ENCODE measurements around the gene NFIA. TPM values are rescaled to one million over a fixed set of nuclear protein-coding genes. Genes with fewer than 3 reads are reported as not detected.

The NFIA gene
- total and polyA plus RNA-seq, 2 of the 13 experiments (the other 11 are each of a cell fraction or from before 2014, with no cell fraction given) = 14.7 to 28.5 TPM

DNA sequence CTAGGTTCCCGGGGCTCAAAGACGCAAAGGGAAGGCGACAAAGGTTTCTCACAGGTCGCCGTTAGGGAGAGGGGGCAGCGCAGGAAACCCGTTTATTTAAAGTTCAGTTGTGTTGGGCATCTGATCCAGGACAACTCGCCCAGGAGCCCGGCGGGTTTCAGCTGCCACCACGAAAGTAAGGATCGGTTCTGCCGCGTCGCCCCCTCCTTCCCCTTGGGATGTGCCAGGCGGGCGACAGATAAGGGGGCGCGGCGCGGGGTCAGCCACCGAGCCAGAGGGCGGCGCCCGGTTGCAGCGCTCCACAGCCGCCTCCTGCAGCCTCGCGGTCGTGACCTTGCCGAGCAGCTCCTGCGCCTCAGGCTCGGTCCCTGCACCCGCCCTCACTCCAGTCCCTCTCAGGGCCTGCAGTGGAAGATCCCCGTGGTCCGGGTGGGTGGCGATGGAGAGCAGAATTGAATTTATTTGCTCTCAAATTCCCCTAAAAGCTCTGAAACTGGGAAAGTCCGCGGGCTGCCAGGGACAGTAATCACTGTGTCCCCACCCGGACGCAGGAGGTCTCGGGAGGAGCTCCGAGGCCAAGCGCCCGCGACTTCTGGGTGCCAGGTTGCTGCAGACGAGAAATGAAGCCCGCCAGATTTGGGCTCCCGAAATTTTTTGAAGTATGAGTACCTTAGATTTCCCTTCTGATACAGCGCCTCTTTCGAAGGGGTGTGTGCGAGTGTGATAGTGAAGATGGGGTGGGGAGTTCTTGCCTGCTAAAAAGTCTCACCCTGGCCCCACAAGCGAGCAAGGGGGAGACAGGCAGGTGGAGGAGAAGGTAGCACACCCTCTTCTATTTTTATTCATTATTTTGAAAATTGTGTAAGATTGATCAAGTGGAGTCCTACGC lies 28.4 kb upstream of the NFIA start (continued):
- TF ChIP-seq, protein P1, sequence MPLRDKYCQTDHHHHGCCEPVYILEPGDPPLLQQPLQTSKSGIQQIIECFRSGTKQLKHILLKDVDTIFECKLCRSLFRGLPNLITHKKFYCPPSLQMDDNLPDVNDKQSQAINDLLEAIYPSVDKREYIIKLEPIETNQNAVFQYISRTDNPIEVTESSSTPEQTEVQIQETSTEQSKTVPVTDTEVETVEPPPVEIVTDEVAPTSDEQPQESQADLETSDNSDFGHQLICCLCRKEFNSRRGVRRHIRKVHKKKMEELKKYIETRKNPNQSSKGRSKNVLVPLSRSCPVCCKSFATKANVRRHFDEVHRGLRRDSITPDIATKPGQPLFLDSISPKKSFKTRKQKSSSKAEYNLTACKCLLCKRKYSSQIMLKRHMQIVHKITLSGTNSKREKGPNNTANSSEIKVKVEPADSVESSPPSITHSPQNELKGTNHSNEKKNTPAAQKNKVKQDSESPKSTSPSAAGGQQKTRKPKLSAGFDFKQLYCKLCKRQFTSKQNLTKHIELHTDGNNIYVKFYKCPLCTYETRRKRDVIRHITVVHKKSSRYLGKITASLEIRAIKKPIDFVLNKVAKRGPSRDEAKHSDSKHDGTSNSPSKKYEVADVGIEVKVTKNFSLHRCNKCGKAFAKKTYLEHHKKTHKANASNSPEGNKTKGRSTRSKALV (CRISPR knock-in tag; IDR thresholded peaks at IDR 0.05) = peak; percentile 47; the same call in 1 of the 2 replicates
- TF ChIP-seq MAFF (IDR thresholded peaks at IDR 0.05; ENCODE audit: low read depth, low read length) (no peak), DMAP1 (CRISPR knock-in tag; IDR thresholded peaks at IDR 0.05) (no peak), NR2C2 (CRISPR knock-in tag; IDR thresholded peaks at IDR 0.05; ENCODE audit: borderline replicate concordance) (peak; percentile 18; the same call in 1 of the 2 replicates), DPF2 (CRISPR knock-in tag; IDR thresholded peaks at IDR 0.05; ENCODE audit: borderline replicate concordance, low read depth) (no peak), TBX2 (CRISPR knock-in tag; IDR thresholded peaks at IDR 0.05; ENCODE audit: borderline replicate concordance) (peak; percentile 47; the same call in 1 of the 2 replicates), ZNF75D (CRISPR knock-in tag; IDR thresholded peaks at IDR 0.05; ENCODE audit: borderline replicate concordance) (no peak), ZSCAN22 (CRISPR knock-in tag; IDR thresholded peaks at IDR 0.05) (peak; percentile 81; the same call in 1 of the 2 replicates), SAFB2 (CRISPR knock-in tag; IDR thresholded peaks at IDR 0.05; ENCODE audit: borderline replicate concordance, low read depth) (no peak)
- TF ChIP-seq, protein P2, sequence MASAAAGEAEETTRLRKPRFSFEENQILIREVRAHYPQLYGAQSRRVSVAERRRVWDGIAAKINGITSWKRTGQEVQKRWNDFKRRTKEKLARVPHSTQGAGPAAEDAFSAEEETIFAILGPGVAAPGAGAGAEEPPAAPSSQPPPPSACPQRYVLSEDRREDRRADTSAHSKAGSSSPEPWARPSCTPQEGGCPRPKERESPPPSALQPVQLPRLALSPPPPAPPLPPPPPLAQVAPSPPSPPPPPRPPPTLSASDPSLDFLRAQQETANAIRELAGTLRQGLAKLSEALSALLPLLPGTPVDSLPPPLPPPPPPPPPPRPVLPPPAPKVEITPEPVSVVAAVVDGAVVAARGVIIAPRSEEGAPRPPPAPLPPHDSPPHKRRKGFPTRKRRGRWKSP (CRISPR knock-in tag; IDR thresholded peaks at IDR 0.05) = 0 out of 2 replicates have a peak, but pooled peaks have one; percentile 21
- TF ChIP-seq, protein P3, sequence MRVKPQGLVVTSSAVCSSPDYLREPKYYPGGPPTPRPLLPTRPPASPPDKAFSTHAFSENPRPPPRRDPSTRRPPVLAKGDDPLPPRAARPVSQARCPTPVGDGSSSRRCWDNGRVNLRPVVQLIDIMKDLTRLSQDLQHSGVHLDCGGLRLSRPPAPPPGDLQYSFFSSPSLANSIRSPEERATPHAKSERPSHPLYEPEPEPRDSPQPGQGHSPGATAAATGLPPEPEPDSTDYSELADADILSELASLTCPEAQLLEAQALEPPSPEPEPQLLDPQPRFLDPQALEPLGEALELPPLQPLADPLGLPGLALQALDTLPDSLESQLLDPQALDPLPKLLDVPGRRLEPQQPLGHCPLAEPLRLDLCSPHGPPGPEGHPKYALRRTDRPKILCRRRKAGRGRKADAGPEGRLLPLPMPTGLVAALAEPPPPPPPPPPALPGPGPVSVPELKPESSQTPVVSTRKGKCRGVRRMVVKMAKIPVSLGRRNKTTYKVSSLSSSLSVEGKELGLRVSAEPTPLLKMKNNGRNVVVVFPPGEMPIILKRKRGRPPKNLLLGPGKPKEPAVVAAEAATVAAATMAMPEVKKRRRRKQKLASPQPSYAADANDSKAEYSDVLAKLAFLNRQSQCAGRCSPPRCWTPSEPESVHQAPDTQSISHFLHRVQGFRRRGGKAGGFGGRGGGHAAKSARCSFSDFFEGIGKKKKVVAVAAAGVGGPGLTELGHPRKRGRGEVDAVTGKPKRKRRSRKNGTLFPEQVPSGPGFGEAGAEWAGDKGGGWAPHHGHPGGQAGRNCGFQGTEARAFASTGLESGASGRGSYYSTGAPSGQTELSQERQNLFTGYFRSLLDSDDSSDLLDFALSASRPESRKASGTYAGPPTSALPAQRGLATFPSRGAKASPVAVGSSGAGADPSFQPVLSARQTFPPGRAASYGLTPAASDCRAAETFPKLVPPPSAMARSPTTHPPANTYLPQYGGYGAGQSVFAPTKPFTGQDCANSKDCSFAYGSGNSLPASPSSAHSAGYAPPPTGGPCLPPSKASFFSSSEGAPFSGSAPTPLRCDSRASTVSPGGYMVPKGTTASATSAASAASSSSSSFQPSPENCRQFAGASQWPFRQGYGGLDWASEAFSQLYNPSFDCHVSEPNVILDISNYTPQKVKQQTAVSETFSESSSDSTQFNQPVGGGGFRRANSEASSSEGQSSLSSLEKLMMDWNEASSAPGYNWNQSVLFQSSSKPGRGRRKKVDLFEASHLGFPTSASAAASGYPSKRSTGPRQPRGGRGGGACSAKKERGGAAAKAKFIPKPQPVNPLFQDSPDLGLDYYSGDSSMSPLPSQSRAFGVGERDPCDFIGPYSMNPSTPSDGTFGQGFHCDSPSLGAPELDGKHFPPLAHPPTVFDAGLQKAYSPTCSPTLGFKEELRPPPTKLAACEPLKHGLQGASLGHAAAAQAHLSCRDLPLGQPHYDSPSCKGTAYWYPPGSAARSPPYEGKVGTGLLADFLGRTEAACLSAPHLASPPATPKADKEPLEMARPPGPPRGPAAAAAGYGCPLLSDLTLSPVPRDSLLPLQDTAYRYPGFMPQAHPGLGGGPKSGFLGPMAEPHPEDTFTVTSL (CRISPR knock-in tag; IDR thresholded peaks at IDR 0.05; ENCODE audit: borderline replicate concordance) = no peak
- TF ChIP-seq, protein P4, sequence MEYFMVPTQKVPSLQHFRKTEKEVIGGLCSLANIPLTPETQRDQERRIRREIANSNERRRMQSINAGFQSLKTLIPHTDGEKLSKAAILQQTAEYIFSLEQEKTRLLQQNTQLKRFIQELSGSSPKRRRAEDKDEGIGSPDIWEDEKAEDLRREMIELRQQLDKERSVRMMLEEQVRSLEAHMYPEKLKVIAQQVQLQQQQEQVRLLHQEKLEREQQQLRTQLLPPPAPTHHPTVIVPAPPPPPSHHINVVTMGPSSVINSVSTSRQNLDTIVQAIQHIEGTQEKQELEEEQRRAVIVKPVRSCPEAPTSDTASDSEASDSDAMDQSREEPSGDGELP (IDR thresholded peaks at IDR 0.05; ENCODE audit: borderline replicate concordance, low read depth) = no peak
- TF ChIP-seq, protein P5, sequence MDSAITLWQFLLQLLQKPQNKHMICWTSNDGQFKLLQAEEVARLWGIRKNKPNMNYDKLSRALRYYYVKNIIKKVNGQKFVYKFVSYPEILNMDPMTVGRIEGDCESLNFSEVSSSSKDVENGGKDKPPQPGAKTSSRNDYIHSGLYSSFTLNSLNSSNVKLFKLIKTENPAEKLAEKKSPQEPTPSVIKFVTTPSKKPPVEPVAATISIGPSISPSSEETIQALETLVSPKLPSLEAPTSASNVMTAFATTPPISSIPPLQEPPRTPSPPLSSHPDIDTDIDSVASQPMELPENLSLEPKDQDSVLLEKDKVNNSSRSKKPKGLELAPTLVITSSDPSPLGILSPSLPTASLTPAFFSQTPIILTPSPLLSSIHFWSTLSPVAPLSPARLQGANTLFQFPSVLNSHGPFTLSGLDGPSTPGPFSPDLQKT (CRISPR knock-in tag; IDR thresholded peaks at IDR 0.05; ENCODE audit: borderline replicate concordance) = no peak
- TF ChIP-seq, protein P6, sequence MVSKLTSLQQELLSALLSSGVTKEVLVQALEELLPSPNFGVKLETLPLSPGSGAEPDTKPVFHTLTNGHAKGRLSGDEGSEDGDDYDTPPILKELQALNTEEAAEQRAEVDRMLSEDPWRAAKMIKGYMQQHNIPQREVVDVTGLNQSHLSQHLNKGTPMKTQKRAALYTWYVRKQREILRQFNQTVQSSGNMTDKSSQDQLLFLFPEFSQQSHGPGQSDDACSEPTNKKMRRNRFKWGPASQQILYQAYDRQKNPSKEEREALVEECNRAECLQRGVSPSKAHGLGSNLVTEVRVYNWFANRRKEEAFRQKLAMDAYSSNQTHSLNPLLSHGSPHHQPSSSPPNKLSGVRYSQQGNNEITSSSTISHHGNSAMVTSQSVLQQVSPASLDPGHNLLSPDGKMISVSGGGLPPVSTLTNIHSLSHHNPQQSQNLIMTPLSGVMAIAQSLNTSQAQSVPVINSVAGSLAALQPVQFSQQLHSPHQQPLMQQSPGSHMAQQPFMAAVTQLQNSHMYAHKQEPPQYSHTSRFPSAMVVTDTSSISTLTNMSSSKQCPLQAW (CRISPR knock-in tag; IDR thresholded peaks at IDR 0.05) = no peak
